ENCODE data around the gene DHRS2.

DHRS2 gene

GRCh38 chr14:23620177-23620702 is 15.9 kb upstream of the DHRS2 start:
- H3K4me3 Mint-ChIP-seq = no peak overlapping the region
- no peak overlapping the region for H3K27ac Mint-ChIP-seq
- H3K36me3 Mint-ChIP-seq = no peaks in the 10 kb centered on the region
- ATAC-seq (replicated peaks) = peak in 1 of 2 donors; percentile 23
- peaks cover 0 to 9% of the 10 kb centered on the region in 2 donors for H3K9me3 Mint-ChIP-seq
- H3K4me1 Mint-ChIP-seq = peaks cover 3 to 11% of the 10 kb centered on the region in 2 donors
- DNase-seq = no peak
- H3K27me3 Mint-ChIP-seq = peaks cover 34 to 35% of the 10 kb centered on the region in 2 donors

- Mint-ChIP-seq H3K27ac (no peak overlapping the region), H3K27me3 (peaks cover 34 to 35% of the 10 kb centered on the region in 2 donors)
- ATAC-seq (replicated peaks) = no peak
These were observed 14.8 kb upstream of the DHRS2 start for GRCh38 chr14:23621204-23621931.

DNA sequence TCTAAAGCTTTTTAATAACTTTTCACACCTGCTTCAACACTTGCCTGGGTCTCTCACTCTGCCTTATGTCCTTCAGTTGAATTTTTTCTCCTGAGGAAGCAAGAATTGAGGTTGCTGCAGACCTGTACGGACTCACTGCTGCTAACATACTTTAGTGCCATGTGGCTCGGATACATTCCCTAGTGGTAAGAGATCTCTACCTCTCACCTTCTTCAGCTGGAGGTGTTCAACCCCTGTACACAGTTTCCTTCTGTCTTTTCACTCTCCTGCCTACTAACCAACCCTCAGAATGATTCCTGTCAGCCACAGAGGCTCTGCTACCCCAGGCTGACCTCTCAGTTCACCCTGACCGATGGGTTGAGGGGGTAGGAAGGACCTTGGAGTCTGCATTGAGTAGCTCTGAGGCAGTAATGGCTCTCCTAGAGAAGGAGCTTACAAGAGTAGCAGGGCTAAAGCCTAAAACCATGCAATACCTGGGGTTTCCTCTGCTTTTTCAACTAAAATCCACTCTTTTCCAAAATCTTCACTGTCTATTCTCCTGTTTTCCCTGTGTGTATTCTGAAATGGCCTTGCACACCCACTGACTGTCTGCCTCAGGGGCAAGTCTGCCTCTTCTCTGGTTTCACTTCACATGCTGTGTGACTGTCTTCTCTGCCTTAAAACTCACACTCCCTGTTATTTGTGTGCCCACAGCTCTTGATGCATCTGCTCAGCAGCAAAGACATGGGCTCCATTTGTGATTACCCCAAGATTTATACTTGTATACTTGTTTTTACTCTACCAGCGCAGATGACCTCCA is 14.0 kb upstream of the DHRS2 start:
- ATAC-seq (replicated peaks) (no peak), DNase-seq (no peak)
- no peaks in the 10 kb centered on the region for H3K36me3 Mint-ChIP-seq
- peaks cover 3 to 11% of the 10 kb centered on the region in 2 donors for H3K4me1 Mint-ChIP-seq
- H3K27ac Mint-ChIP-seq = no peak overlapping the region
- no peak overlapping the region for H3K4me3 Mint-ChIP-seq
- peaks cover 37 to 39% of the 10 kb centered on the region in 2 donors for H3K27me3 Mint-ChIP-seq
- H3K9me3 Mint-ChIP-seq = peaks cover 0 to 9% of the 10 kb centered on the region in 2 donors

More at GRCh38 chr14:23621204-23621931, 14.8 kb upstream of the DHRS2 start:
- no peaks in the 10 kb centered on the region for H3K36me3 Mint-ChIP-seq
- peaks cover 0 to 9% of the 10 kb centered on the region in 2 donors for H3K9me3 Mint-ChIP-seq
- DNase-seq = no peak
- H3K4me3 Mint-ChIP-seq = no peak overlapping the region
- peaks cover 3 to 11% of the 10 kb centered on the region in 2 donors for H3K4me1 Mint-ChIP-seq

GRCh38 chr14:23622990-23623389 is 13.2 kb upstream of the DHRS2 start:
- no peak overlapping the region for H3K4me3 Mint-ChIP-seq
- DNase-seq = no peak
- H3K4me1 Mint-ChIP-seq = peaks cover 3 to 11% of the 10 kb centered on the region in 2 donors
- no peaks in the 10 kb centered on the region for H3K36me3 Mint-ChIP-seq
- ATAC-seq (replicated peaks) = no peak
- H3K27me3 Mint-ChIP-seq = peaks cover 42 to 47% of the 10 kb centered on the region in 2 donors
- H3K27ac Mint-ChIP-seq = no peak overlapping the region
- peaks cover 0 to 9% of the 10 kb centered on the region in 2 donors for H3K9me3 Mint-ChIP-seq

DNA sequence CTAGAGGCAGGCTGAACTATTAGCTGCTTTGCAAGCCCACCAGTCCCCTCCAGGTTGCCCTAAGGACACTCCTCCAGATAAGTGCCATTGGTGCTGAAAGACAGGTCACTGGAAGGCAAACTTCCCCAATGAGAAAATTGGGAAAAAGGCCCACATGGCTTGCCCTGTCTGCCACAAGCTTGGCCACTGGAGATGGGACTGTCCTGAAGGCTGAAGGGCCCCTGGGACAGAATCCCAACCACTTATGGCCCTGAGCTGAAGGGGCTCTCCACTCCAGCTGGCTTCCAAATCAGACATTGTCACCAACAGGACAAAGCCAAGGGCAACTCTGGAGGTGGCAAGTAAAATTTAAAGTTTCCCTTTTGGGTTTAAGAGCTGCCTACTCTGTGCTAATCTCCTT is 12.2 kb upstream of the DHRS2 start:
- Mint-ChIP-seq H3K27ac (no peak overlapping the region), H3K9me3 (peaks cover 0 to 9% of the 10 kb centered on the region in 2 donors), H3K4me1 (peaks cover 0 to 4% of the 10 kb centered on the region in 2 donors), H3K27me3 (peaks cover 38 to 47% of the 10 kb centered on the region in 2 donors), H3K36me3 (no peaks in the 10 kb centered on the region), H3K4me3 (no peak overlapping the region)
- ATAC-seq (replicated peaks) (no peak), DNase-seq (no peak)

DNA sequence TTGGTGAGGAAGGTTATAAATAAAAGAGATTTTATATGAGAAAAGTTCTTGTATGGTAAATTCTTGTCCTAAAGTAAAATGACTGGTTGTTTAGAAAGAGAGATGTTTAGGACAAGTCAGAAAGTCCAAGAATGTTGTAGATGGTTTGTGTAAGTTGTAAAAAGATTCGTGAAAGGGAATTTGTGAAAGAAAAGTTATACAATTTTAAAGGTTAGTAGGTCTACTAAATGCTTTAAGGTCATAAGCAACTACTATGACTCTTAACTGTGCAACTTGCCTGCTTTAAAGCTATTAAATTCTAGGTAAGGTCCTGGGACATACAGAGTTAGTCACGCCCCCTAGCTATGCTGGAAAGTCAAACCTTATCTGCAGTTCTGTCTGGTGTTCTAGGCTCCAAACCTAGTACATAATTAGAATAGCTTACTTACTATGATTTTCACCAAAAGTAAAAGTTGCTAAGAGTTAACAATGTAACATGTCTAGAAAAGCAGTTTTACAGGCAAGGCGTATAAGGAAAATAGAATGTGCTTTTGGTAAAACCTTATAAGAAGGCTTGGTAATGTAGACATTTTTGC is 11.2 kb upstream of the DHRS2 start:
- no peak for ATAC-seq (replicated peaks)
- Mint-ChIP-seq H3K9me3 (peaks cover 0 to 9% of the 10 kb centered on the region in 2 donors), H3K36me3 (no peaks in the 10 kb centered on the region), H3K4me3 (no peak overlapping the region), H3K4me1 (no peaks in the 10 kb centered on the region), H3K27me3 (peaks cover 35 to 46% of the 10 kb centered on the region in 2 donors), H3K27ac (no peak overlapping the region)
- no peak for DNase-seq

- Mint-ChIP-seq H3K27me3 (peaks cover 31 to 36% of the 10 kb centered on the region in 2 donors), H3K36me3 (no peaks in the 10 kb centered on the region), H3K27ac (no peak overlapping the region), H3K9me3 (peaks cover 0 to 9% of the 10 kb centered on the region in 2 donors), H3K4me3 (no peak overlapping the region), H3K4me1 (peaks cover under 1 to 2% of the 10 kb centered on the region in 2 donors)
- DNase-seq (no peak), ATAC-seq (replicated peaks) (no peak)
These were observed 9.2 kb upstream of the DHRS2 start for GRCh38 chr14:23626946-23627345.

DNA sequence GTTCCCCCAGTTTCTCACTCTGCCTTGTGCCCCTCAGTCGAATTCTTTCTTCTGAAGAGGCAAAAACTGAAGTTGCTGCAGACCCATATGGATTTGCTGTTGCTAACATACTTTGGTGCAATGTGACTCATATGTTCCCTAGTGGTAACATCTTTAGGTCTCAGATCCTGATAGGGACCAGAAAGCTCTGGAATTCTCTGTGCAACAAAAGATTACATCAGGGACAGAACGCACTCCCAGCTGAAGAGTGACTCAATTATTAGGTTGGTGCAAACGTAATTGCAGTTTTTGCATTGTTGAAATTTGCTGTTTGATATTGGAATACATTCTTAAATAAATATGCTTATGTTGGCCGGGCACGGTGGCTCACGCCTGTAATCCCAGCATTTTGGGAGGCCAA is 8.2 kb upstream of the DHRS2 start:
- Mint-ChIP-seq H3K9me3 (peaks cover 0 to 9% of the 10 kb centered on the region in 2 donors), H3K36me3 (no peaks in the 10 kb centered on the region), H3K4me1 (peaks cover 3 to 7% of the 10 kb centered on the region in 2 donors), H3K4me3 (no peak overlapping the region), H3K27me3 (peaks cover 25 to 26% of the 10 kb centered on the region in 2 donors), H3K27ac (no peak overlapping the region)
- ATAC-seq (replicated peaks) (no peak), DNase-seq (no peak)

DNA sequence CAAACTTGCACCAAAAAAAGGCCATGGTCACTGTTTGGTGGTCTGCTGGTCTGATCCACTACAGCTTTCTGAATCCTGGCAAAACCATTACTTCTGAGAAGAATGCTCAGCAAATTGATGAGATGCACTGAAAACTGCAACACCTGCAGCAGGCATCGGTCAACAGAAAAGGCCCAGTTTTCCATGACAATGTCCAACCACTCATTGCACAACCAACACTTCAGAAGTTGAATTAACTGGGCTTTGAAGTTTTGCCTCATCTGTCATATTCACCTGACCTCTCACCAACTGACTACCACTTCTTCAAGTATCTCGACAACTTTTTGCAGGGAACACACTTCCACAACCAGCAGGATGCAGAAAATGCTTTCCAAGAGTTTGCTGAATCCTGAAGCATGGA is 7.0 kb upstream of the DHRS2 start:
- ATAC-seq (replicated peaks) = no peak
- H3K4me1 Mint-ChIP-seq = peaks cover 5 to 7% of the 10 kb centered on the region in 2 donors
- DNase-seq = no peak
- H3K36me3 Mint-ChIP-seq = no peaks in the 10 kb centered on the region
- peaks cover 0 to 9% of the 10 kb centered on the region in 2 donors for H3K9me3 Mint-ChIP-seq
- no peak overlapping the region for H3K4me3 Mint-ChIP-seq
- no peak overlapping the region for H3K27ac Mint-ChIP-seq
- H3K27me3 Mint-ChIP-seq = peaks cover 26 to 30% of the 10 kb centered on the region in 2 donors

GRCh38 chr14:23629832-23630396 is 6.2 kb upstream of the DHRS2 start:
- ATAC-seq (replicated peaks) (no peak), DNase-seq (no peak)
- Mint-ChIP-seq H3K27me3 (peaks cover 26 to 30% of the 10 kb centered on the region in 2 donors), H3K4me3 (no peak overlapping the region), H3K27ac (no peak overlapping the region), H3K36me3 (no peaks in the 10 kb centered on the region), H3K9me3 (peaks cover 0 to 3% of the 10 kb centered on the region in 2 donors), H3K4me1 (peaks cover 5 to 11% of the 10 kb centered on the region in 2 donors)

GRCh38 chr14:23630687-23631086 is 5.5 kb upstream of the DHRS2 start:
- Mint-ChIP-seq H3K27me3 (peaks cover 26 to 30% of the 10 kb centered on the region in 2 donors), H3K36me3 (no peaks in the 10 kb centered on the region), H3K9me3 (no peaks in the 10 kb centered on the region), H3K27ac (no peak overlapping the region), H3K4me3 (no peak overlapping the region), H3K4me1 (peaks cover 5 to 13% of the 10 kb centered on the region in 2 donors)
- ATAC-seq (replicated peaks) = no peak
- DNase-seq = no peak

DNA sequence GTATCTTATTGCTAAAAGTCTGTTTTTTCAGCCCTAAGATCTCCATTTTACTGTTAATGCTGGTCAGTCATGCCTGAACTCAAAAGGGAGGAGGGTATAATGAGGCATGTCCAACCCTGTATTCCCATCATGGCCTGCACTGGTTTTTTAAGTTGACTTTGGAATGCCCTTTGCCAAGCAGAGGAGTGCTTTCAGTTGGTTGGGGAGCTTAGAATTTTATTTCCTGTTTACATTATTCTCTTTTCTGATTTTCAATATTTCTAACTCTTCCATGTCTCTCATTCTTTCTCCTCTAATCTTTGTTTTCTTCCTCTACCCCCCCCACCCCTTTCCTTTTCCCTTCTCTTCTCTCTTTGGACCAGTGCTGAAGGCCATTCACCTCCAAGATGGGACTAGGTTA is 4.9 kb upstream of the DHRS2 start:
- H3K27ac Mint-ChIP-seq = no peak overlapping the region
- ATAC-seq (replicated peaks) = no peak
- H3K4me3 Mint-ChIP-seq = no peak overlapping the region
- no peaks in the 10 kb centered on the region for H3K36me3 Mint-ChIP-seq
- peaks cover 5 to 13% of the 10 kb centered on the region in 2 donors for H3K4me1 Mint-ChIP-seq
- DNase-seq = no peak
- H3K27me3 Mint-ChIP-seq = peaks cover 26 to 30% of the 10 kb centered on the region in 2 donors
- H3K9me3 Mint-ChIP-seq = peaks cover 0 to under 1% of the 10 kb centered on the region in 2 donors

GRCh38 chr14:23631702-23632460 is 4.3 kb upstream of the DHRS2 start:
- Mint-ChIP-seq H3K9me3 (peaks cover 1 to 2% of the 10 kb centered on the region in 2 donors), H3K27me3 (peaks cover 25 to 28% of the 10 kb centered on the region in 2 donors), H3K27ac (no peak overlapping the region), H3K4me3 (peak overlapping the region in 1 of 2 donors; percentile 14), H3K4me1 (peaks cover 5 to 13% of the 10 kb centered on the region in 2 donors), H3K36me3 (no peaks in the 10 kb centered on the region)
- ATAC-seq (replicated peaks) (peak; percentile 73 to 80), DNase-seq (peak; percentile 42)
